Measurements from ENCODE around the gene VWA5B1. TPM values are rescaled to one million over a fixed set of nuclear protein-coding genes. Genes with fewer than 3 reads are reported as not detected.

The VWA5B1 gene
- total RNA-seq, 1 donor from 2014 or later = not detected

DNA sequence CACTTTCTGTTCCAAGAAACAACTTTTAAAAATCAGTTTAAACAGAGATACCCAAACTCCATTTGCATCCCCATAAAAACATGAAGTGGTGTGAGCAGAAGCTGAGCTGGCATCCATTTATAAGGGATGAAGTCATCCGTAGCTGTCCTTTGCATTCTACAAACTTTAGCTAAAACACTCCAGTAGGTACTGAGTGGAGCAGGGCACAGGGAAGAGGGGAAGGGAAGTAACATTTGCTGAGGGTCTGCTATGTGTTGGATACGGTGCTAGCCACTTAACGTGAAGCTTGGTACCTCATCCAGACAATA lies 32.9 kb downstream of the VWA5B1 start:
- no peaks in the 10 kb centered on the region for H3K4me1 ChIP-seq
- DNase-seq (ENCODE audit: low spot score in 2 of 2) = no peak
- no peaks in the 10 kb centered on the region for H3K36me3 ChIP-seq
- H3K4me3 ChIP-seq = no peak overlapping the region
- intact Hi-C loops (cut with DNase I) = no loop called here
- TF ChIP-seq, protein P1, sequence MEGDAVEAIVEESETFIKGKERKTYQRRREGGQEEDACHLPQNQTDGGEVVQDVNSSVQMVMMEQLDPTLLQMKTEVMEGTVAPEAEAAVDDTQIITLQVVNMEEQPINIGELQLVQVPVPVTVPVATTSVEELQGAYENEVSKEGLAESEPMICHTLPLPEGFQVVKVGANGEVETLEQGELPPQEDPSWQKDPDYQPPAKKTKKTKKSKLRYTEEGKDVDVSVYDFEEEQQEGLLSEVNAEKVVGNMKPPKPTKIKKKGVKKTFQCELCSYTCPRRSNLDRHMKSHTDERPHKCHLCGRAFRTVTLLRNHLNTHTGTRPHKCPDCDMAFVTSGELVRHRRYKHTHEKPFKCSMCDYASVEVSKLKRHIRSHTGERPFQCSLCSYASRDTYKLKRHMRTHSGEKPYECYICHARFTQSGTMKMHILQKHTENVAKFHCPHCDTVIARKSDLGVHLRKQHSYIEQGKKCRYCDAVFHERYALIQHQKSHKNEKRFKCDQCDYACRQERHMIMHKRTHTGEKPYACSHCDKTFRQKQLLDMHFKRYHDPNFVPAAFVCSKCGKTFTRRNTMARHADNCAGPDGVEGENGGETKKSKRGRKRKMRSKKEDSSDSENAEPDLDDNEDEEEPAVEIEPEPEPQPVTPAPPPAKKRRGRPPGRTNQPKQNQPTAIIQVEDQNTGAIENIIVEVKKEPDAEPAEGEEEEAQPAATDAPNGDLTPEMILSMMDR (IDR thresholded peaks at IDR 0.05) = no peak
- peaks cover 3% of the 10 kb centered on the region for H3K27me3 ChIP-seq
- H3K27ac ChIP-seq = no peak overlapping the region
- no peaks in the 10 kb centered on the region for H3K9me3 ChIP-seq

DNA sequence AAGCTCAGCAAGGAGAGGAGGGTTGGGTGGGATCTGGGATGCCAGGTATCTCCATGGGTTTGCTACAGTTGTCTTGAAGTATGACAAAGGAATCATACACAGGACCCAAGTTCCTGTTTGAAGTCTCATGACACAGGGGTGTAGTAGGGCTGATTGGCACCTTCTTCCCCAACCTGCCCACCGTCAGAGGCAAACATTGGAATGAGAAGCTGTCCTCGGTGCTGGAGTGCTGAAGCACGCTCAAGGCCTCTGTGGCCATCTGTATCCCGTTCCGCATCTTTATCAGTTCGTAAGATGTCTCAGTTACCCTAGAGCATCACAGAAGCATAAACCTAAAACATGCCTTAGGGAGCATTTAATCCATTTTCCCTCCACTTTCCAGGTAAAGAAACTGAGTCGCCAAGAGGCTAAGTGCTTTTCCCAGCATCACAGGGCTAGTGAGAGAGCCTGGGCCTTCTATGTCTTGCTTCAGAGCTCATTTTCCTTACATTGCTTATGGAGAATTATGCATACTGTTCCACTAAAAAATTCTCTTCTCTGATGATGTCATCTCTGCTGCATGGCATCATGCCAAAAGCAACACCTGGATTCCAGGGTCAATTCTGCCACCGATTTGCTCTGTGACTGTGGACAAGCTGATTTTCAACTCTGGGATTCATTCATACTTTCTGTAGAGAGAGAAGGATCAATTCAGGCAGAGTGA lies 34.2 kb downstream of the VWA5B1 start:
- Histone ChIP-seq H3K36me3 (no peaks in the 10 kb centered on the region), H3K27me3 (peaks cover 3% of the 10 kb centered on the region), H3K4me3 (no peak overlapping the region), H3K4me1 (no peaks in the 10 kb centered on the region), H3K9me3 (no peaks in the 10 kb centered on the region), H3K27ac (no peak overlapping the region)
- DNase-seq (ENCODE audit: low spot score in 2 of 2) = no peak
- intact Hi-C loops (cut with DNase I) = no loop called here
- TF ChIP-seq, protein P1 (IDR thresholded peaks at IDR 0.05) = no peak

DNA sequence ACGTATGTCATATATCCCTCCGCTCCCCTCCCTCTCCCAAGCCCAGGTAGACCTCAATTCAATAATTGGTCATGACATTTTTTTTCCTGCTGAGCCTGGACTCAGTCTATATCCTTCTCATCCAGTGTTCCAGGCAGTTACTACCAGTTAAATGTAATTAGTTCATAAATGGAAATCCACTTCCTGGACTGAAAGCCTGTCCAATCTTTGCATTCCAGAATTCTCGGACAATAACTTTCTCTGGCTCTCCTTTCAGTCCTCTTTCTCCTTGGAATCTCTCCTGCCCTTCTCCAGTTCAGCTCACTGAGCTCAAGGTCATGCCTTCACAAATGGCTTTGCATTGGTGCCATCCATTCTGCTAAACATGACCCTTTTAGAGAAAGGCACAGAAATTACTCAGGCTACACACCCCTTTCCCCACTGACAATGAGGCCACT lies 34.8 kb downstream of the VWA5B1 start:
- intact Hi-C loops (cut with DNase I) = no loop called here
- Histone ChIP-seq H3K27ac (no peak overlapping the region), H3K4me1 (no peaks in the 10 kb centered on the region), H3K27me3 (peaks cover 3% of the 10 kb centered on the region), H3K36me3 (no peaks in the 10 kb centered on the region), H3K4me3 (no peak overlapping the region), H3K9me3 (no peaks in the 10 kb centered on the region)
- DNase-seq (ENCODE audit: low spot score in 2 of 2) = no peak
- TF ChIP-seq, protein P1 (IDR thresholded peaks at IDR 0.05) = no peak

DNA sequence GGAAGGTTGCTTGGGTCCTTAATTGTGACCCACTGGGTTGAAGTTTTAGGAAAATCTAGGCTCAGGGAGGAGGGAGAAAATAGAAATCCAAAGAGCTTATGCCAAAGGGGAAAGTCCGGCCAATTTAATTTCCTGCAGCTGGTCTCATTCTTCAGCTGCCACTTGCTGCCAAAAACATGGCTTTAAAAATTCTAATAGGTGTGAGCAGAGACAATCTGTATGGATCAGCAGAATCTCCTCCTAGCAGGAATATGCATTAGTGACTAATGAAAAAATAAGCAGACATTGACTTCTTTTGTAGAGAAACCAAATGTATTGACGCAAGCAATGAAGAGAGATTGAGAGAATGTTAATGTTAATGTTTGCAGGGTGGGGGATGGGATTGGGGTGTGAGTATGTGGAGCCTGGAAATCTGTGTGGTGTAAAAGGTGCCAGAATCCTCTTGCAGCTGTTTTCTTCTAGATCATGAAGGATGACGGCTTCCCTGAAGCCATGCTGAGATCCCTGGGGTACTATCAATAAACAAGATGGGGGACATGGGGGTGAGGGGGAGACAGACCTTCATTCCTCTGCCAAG lies 35.3 kb downstream of the VWA5B1 start:
- intact Hi-C loops (cut with DNase I) = no loop called here
- TF ChIP-seq, protein P1 (IDR thresholded peaks at IDR 0.05) = no peak

DNA sequence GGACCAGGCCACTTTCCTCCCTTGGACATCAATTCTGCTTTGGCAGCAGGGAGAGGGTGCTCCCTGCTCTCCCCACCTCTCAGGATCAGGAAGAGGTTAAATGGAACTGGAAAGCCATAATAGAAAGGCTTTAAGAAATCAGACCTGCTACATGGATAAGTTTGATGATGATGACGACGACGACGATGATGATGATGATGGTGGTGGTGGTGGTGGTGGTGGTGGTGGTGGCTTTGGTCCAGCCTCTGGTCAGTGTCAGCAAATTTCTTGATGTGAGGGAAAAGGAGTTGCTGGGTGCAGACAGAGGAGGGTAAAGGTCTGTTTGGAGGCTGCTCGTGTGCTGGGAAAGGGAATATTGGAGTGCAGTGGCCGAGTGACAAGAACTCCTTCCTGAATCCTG lies 36.8 kb downstream of the VWA5B1 start:
- intact Hi-C loops (cut with DNase I) = no loop called here

More for the DNA sequence above, 35.3 kb downstream of the VWA5B1 start:
- Histone ChIP-seq H3K36me3 (no peaks in the 10 kb centered on the region), H3K4me3 (no peak overlapping the region), H3K27me3 (peaks cover 3% of the 10 kb centered on the region), H3K4me1 (no peaks in the 10 kb centered on the region), H3K9me3 (no peaks in the 10 kb centered on the region), H3K27ac (no peak overlapping the region)
- no peak for DNase-seq (ENCODE audit: low spot score in 2 of 2)

More for the DNA sequence above, 36.8 kb downstream of the VWA5B1 start:
- Histone ChIP-seq H3K4me3 (no peak overlapping the region), H3K27me3 (no peaks in the 10 kb centered on the region), H3K36me3 (no peaks in the 10 kb centered on the region), H3K4me1 (no peaks in the 10 kb centered on the region), H3K27ac (no peak overlapping the region), H3K9me3 (no peaks in the 10 kb centered on the region)
- no peak for DNase-seq (ENCODE audit: low spot score in 2 of 2)
- TF ChIP-seq, protein P1 (IDR thresholded peaks at IDR 0.05) = no peak

All from ascending aorta (tissue), 2 donors.